ENCODE data around the gene COQ9. TPM values are rescaled to one million over a fixed set of nuclear protein-coding genes. Genes with fewer than 3 reads are reported as not detected.

The COQ9 gene
- polyA plus RNA-seq, 3 donors from 2014 or later: 14.6 to 30.3 (median 24.6) TPM

DNA sequence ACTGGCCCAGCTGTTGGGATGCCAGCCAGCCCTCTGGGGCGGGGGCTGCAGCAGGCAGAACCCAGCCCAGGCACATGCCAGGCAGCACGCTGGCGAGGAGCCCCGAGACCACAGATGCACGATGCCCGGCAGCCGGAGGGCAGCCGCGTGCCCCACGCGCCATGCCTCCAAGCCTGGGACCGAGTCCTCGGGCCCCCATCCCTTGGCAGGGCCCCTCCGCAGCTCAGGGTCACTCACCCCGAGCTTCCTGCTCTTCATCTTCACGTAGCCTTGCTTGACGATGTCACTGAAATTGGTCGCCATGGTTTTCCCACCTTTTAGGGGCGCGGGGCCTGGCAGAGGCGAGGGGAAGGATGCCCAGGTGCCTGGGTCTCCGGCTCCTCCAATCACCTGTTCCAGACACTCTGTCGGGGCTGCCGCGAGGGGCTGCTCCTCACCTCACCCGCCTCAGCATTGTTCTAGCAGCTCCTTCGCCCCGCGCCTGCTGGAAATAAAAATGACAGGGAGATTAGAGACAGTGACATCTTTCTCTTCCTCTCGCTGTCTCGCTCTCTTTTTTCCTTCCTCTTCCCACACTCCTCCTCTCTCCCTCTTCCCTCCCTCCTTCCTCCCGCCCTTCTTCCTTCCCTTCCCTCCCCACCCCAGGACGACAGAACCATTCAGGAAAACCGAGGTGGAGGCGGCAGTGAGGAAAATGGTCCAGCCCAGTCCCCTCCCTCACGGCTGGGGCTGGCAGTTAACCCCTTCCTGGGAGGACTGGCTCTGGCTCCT lies 32.1 kb downstream of the COQ9 start:
- peaks cover 0 to 4% (median 1%) of the 10 kb centered on the region in 3 donors for H3K27me3 Mint-ChIP-seq (ENCODE audit: low read depth in 3 of 3)
- H3K4me1 Mint-ChIP-seq: peaks cover 22 to 24% of the 10 kb centered on the region in 2 donors
- H3K4me3 Mint-ChIP-seq: peak overlapping the region; percentile 45 to 71 (median 56)
- DNase-seq: no peak
- H3K27ac Mint-ChIP-seq: peak overlapping the region in 2 of 6 donors; percentile 57 to 67
- H3K9me3 Mint-ChIP-seq: no peaks in the 10 kb centered on the region
- H3K36me3 Mint-ChIP-seq: no peaks in the 10 kb centered on the region

DNA sequence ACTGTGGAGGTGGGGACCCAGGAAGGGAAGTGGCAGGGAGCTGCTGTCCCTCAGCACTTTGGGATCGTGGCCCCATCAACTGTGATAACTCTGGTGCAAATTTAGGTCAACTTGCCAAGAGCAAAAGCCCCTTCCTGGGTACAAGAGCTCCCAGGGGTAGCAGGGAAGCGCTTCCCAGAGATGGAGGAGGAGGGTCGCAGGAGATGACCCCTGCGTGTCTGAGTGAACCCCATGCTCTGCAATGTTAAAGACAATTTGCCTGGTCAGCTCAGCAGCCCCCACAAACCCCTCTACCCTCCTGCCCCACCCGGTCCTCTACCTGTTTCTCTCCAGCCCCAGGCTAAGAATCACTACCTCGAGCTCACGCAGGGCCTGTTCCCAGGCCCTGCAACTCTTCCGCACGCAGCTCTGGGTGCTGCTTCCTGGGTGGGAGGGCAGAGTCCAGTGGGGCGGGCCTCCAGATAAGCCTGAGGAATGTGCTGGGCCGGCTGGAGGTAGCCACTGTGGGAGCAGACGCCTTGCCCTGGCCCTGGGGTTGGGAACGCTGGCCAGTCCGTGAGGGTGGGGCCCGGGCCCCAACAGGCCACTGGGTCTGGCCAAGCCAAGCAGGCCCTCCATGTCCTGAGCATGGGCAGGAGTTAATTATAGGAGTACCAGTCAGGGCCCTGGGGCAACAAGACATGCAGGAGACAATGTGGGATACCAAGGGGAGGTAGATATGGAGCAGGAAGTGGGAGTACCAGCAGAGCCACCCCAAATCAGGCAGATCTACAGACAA lies 32.9 kb downstream of the COQ9 start:
- Mint-ChIP-seq H3K36me3 (no peaks in the 10 kb centered on the region), H3K9me3 (no peaks in the 10 kb centered on the region), H3K4me1 (peaks cover 21 to 24% of the 10 kb centered on the region in 2 donors), H3K27me3 (ENCODE audit: low read depth in 3 of 3) (peaks cover 0 to 4% (median 1%) of the 10 kb centered on the region in 3 donors), H3K4me3 (no peak overlapping the region), H3K27ac (no peak overlapping the region)
- no peak for DNase-seq

DNA sequence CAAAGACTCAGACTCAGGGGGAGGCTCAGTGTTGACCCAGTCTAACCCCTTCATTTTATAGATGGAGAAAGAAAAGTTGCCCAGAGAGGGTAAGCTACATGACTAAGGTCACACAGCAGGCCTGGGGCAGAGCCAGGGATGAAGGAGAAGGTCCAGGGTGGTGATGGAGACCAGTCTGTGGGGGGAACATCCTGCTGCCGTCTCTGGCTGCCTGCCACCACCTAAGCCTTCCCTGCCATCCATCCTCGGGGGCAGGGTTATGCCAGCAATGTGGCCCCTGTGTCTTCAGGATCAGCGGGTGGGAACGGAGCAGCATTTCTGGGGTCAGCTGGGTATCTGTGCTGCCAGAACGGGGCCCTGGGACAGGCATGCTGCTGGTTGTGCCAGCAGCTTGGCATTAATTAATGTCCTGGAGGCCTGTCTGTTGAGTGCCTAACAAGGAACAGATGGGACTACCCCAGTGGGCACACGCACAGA lies 33.5 kb downstream of the COQ9 start:
- Mint-ChIP-seq H3K4me1 (peaks cover 25 to 30% of the 10 kb centered on the region in 2 donors), H3K36me3 (no peaks in the 10 kb centered on the region), H3K9me3 (no peaks in the 10 kb centered on the region), H3K27ac (no peak overlapping the region), H3K27me3 (ENCODE audit: low read depth in 3 of 3) (peaks cover 0 to 4% (median 1%) of the 10 kb centered on the region in 3 donors), H3K4me3 (no peak overlapping the region)
- no peak for DNase-seq

DNA sequence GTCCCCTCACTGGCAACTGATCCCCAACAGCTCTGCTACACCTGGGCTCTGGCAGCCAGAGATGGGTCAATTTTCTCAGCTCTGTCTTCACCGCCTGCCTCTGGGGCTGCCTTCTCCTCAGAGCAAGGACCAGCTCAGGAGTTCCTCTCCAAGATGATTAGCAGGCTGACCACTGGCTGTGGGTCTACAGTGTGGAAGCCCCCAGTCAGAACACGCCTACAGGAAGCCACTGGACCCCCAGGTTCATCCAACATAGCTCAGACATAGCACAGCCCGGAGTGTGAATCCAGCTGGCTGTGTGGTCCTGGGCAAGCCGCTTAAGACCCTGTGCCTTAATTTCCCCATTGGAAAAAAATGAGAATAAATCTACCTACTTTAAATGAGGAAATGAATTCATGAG lies 34.1 kb downstream of the COQ9 start:
- no peaks in the 10 kb centered on the region for H3K36me3 Mint-ChIP-seq
- DNase-seq: no peak
- H3K4me1 Mint-ChIP-seq: peaks cover 22 to 26% of the 10 kb centered on the region in 2 donors
- H3K9me3 Mint-ChIP-seq: no peaks in the 10 kb centered on the region
- peaks cover 0 to 4% (median 1%) of the 10 kb centered on the region in 3 donors for H3K27me3 Mint-ChIP-seq (ENCODE audit: low read depth in 3 of 3)
- no peak overlapping the region for H3K27ac Mint-ChIP-seq
- no peak overlapping the region for H3K4me3 Mint-ChIP-seq

- H3K27me3 Mint-ChIP-seq (ENCODE audit: low read depth in 3 of 3): peaks cover 0 to 2% (median 0%) of the 10 kb centered on the region in 3 donors
- H3K36me3 Mint-ChIP-seq: no peaks in the 10 kb centered on the region
- peaks cover 29 to 33% of the 10 kb centered on the region in 2 donors for H3K4me1 Mint-ChIP-seq
- DNase-seq: no peak
- H3K27ac Mint-ChIP-seq: no peak overlapping the region
- no peak overlapping the region for H3K4me3 Mint-ChIP-seq
- H3K9me3 Mint-ChIP-seq: no peaks in the 10 kb centered on the region
These were observed 35.7 kb downstream of the COQ9 start for GRCh38 chr16:57482845-57483545.

DNA sequence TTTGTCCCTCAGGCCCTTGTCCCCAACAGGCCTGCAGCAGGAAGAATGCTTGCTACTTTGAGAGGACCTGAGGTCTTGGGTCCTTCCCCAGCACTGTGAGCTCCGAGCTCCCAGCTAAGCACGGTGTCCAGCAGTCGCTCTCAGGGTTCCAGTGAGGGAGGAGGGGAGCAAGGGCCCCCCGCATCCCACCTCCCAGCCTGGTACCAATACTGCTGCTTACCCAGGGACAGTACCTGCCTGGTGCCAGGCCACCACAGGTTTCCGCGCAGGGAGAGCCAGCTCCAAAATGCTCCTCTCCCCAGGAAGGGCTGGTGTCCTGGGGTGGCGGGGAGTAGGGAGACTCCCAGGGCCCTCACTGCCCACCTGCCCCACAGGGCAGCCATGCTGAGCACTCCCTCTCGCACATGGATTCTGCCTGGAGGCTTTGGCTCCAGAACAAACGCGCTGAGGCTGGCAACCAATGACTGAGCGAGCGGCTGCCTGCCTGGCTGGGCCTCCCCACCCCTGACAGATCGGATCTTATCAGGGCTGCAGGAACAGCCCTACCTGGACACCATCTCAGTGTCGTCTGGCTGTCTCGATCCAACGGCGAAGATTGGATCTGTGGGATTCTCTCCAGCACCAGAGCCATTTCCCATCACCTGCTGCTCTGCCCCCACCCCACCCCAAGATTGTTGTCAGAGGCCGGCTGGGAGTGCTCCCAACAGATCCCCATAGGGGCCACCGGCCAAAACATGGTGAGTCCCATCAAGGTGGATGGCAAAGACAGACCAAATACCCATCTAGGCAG lies 36.6 kb downstream of the COQ9 start:
- H3K9me3 Mint-ChIP-seq: no peaks in the 10 kb centered on the region
- no peak overlapping the region for H3K4me3 Mint-ChIP-seq
- H3K27ac Mint-ChIP-seq: no peak overlapping the region
- H3K27me3 Mint-ChIP-seq (ENCODE audit: low read depth in 3 of 3): peaks cover 0 to 2% (median 0%) of the 10 kb centered on the region in 3 donors
- no peaks in the 10 kb centered on the region for H3K36me3 Mint-ChIP-seq
- H3K4me1 Mint-ChIP-seq: peaks cover 24 to 27% of the 10 kb centered on the region in 2 donors
- no peak for DNase-seq

- DNase-seq: no peak
- H3K4me3 Mint-ChIP-seq: peak overlapping the region in 2 of 5 donors; percentile 5 to 17
- H3K4me1 Mint-ChIP-seq: peaks cover 21% of the 10 kb centered on the region in 2 donors
- H3K9me3 Mint-ChIP-seq: no peaks in the 10 kb centered on the region
- H3K27ac Mint-ChIP-seq: peak overlapping the region in 2 of 6 donors; percentile 21 to 82
- no peaks in the 10 kb centered on the region for H3K36me3 Mint-ChIP-seq
- peaks cover 0 to 2% (median 0%) of the 10 kb centered on the region in 3 donors for H3K27me3 Mint-ChIP-seq (ENCODE audit: low read depth in 3 of 3)
These were observed 37.3 kb downstream of the COQ9 start for GRCh38 chr16:57484515-57485005.

DNA sequence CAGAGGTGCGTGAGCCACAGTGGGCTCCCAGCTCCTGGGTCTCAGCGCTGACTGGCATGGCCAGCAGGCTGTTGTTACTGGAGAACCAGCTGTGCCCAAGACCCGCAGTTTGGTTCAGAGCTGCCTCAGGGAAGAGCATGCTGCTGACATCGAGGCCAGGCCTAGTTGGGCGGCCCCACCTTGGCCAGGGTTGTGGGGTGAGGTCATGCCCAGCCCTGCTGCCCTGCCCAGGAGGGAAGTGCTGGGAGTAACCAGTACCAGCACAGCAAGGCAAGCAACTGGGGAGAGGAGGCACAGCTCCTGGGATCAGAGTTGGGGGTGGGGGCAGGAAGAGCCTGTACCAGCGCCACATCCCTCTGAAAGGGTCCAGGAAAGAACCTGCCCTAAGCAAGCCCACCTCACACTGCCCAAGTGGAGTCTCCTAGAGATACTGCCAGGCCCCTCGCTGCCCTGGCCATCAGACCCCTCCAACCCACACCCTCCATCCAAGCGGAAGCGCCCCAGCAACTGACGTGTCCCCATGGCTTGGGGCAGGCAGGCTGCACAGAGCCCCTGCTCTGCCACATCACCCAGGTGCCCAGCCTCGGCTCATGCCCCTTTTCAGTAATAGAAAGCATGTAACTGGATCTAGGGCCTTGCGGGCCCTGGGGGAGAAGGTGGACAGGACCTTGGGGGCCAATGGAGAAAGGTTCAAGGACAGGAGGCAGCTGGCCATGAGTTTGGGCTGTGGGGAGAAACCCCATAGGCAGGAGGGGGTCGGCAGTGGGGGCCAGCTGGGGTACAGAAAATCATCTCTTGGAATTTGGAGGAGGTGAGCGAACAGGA lies 38.0 kb downstream of the COQ9 start:
- no peaks in the 10 kb centered on the region for H3K9me3 Mint-ChIP-seq
- peak overlapping the region; percentile 81 to 85 (median 84) for H3K4me3 Mint-ChIP-seq

DNA sequence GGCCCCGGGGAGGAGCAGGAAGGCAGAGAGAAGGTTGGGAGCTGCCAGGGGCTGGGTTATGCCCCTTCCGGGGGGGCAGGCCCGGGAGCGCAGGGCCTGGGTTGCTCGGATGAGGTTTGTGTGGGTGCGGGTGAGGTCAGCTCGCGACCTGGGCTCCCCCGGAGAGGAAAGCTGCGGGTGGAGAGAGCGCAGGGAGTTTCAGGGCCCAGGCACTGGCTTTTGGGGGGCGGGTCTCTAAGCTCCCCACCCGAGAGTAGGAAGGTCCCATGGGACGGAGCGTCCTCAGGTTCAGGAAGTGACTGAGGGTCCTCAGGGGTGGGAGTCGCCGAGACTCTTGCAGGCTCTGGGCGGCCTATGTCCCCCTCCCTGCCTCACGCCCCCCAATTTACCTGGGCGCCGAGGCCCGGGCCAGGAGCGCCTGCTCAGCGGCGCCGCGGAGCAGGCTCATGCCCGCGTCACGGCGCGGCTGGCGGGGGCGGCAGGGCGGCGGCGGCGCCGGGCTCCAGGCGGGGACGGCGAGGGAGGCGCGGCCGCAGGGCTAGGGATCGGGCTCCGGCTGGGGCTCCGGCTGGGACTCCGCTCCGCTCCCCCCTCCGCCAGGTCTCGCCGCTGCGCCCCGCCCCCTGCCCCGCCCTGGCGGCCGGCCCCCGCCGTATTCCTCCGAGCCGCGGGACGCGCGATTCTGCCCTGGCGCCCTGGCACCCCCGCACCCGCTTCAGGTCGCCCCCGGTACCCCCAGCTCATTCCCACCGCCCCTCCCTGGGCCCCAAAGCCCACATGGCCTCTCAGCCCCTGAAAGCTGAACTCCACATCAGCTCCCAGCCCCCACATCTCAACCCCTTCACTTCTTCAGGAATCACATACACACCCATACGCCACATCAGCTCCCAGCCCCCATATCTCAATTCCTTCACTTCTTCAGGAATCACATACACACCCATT lies 38.9 kb downstream of the COQ9 start, which contains the start of gene DOK4:
Gene DOK4 (minus strand): TSS at position 578 of the 942 bp plus-strand sequence. CDS start 6,986 bp downstream, outside the sequence.
- Mint-ChIP-seq H3K27ac (peak within 1 kb of the TSS in 5 of 6 donors; percentile 10 to 75 (median 34)), H3K9me3 (no peaks in the 10 kb centered on the region), H3K4me3 (peak within 1 kb of the TSS; percentile 81 to 85 (median 84)), H3K4me1 (peaks cover 18 to 20% of the 10 kb centered on the region in 2 donors), H3K27me3 (ENCODE audit: low read depth in 3 of 3) (peaks cover 0 to 2% (median 0%) of the 10 kb centered on the region in 3 donors), H3K36me3 (no peaks in the 10 kb centered on the region)
- peak; percentile 59 to 73 (median 70) for DNase-seq

More for the DNA sequence above, 38.0 kb downstream of the COQ9 start:
- Mint-ChIP-seq H3K4me1 (peaks cover 18 to 20% of the 10 kb centered on the region in 2 donors), H3K27me3 (ENCODE audit: low read depth in 3 of 3) (peaks cover 0 to 2% (median 0%) of the 10 kb centered on the region in 3 donors), H3K36me3 (no peaks in the 10 kb centered on the region), H3K27ac (peak overlapping the region in 4 of 6 donors; percentile 32 to 75 (median 46))
- DNase-seq: no peak

DNA sequence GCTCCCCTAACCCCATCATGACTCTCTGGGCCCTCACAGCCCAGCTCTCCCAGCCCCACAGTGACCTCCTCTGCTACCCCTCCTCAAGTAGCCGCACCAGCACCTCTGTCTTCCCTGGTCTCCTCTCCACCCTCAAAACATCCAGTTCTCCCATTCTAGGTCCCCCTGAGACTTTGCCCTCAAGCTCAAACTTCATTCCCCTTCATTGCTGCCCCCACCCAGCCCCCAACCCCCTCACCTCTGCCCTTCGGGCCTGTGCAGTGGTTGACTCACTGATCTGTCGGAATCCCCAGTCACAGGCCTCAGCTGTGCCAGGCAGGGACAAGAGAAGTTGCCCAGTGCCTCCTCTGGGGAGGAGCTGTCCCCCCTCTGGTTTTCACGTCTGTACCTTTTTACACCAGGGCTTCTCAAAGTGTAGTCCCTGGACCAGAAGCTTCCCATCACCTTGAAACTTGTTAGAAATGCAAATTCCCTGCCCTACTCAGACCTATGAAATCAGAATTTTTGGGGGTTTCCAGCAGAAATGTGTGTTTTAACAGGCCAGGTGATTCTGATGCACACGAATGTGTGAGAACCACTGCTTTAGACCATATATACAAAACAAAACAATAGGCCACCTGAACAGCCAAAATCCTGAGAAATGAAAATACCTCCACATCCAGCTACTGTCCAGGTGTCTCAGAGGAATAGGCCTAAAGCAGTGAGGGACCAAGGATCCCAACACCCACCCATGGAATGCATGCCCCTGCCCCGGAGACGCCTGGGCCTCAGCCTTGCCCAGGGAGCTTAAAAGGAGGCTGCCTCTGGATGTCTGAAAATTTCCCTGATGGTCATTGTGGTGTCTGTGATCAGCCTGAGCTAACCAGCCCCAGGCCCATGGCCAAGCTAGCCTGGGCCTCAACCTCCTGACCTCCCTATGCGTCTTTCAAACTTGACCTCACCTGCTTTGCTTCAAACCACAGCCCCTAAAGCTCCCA lies 39.9 kb downstream of the COQ9 start:
- peaks cover 0 to 5% (median 0%) of the 10 kb centered on the region in 3 donors for H3K27me3 Mint-ChIP-seq (ENCODE audit: low read depth in 3 of 3)
- peaks cover 18 to 20% of the 10 kb centered on the region in 2 donors for H3K4me1 Mint-ChIP-seq
- H3K4me3 Mint-ChIP-seq: peak overlapping the region; percentile 73 to 81 (median 74)
- no peaks in the 10 kb centered on the region for H3K36me3 Mint-ChIP-seq
- no peaks in the 10 kb centered on the region for H3K9me3 Mint-ChIP-seq
- peak overlapping the region in 2 of 6 donors; percentile 10 to 65 for H3K27ac Mint-ChIP-seq
- DNase-seq: no peak

Data from immature natural killer cell (primary cell).